HG03442 (cell line): ENCODE results near the gene ETFRF1.

ENCODE experiments used
- ATAC-seq: cut with Tn5 transposase; IDR thresholded peaks from one replicate; pipeline ENCODE4 v1.9.1; 2021; ENCODE audit warnings: mild to moderate bottlenecking, moderate library complexity; ENCODE audit not compliant: unreplicated experiment

ETFRF1 gene

DNA sequence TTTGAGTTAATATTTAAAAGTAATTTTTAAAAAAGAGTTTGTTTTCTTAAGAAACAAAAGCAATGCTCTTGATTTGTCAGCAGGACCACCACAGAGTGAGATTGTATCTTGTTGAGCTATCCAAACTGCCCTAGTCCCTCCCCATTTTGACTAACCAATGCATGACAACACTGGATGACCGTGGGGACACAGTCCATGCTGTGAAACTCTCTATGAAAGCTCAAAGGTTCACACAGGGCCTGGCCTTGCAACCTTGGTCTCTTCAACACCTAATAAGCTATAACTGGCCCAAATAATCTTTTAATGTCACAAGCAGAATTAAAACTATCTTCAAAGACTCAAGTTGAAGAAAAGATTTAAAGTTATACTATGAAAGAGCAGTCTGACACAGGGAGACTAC lies 13.5 kb downstream of the ETFRF1 start:
- ATAC-seq = no peak

DNA sequence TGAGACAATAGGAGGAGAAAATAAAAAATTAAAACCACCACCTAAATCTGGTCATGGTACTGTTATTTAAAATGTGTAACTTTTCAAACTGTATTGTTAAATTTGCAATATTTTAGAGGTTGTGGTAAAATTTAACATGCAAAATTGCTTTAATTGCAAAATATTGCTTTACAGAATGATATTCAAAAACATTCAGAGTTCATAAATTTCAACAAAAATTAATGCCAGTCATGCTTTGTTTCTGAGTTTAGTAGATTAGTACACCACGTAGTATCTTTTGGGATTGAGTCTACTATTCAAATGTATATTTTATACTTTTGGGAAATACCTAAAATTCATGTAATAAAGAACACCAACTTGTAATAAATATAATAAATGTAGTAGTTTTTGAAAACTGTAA lies 18.3 kb downstream of the ETFRF1 start:
- no peak for ATAC-seq

DNA sequence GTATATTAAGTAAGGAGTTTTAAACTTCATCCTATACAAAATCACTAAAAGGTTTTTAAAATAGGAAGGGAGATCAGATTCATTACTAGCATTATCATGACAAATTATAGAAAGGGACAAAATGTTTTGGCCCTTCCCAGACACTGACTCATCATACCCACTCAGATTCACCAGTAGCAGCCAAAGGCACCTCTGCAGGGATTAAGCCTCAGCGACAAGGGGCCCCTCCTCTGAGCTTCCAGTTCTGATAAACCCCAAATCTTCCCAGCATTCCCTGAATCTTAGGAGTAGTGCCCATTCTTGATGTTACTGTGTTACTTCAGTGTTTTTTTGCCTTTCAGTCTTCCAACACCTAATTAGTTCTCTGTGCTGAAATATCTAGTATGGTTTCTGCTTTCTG lies 41.2 kb downstream of the ETFRF1 start:
- no peak for ATAC-seq

DNA sequence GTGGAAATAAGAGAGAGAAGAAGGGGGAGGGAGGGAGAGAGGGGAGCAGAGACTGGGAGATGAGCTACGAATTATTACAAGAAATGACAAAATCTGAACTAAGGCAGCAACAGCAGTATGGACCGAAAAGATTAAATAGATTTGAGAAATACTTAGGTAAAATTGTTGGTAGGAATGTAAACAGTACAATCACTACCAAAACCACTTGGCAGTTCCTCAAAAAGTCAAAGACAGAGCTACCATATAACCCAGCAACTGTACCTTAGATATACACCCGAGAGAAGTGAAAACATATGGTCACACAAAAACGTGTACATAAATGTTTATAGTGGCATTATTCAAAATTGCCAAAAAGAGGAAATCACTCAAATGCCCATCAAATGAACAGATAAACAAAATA lies 41.6 kb downstream of the ETFRF1 start:
- no peak for ATAC-seq

DNA sequence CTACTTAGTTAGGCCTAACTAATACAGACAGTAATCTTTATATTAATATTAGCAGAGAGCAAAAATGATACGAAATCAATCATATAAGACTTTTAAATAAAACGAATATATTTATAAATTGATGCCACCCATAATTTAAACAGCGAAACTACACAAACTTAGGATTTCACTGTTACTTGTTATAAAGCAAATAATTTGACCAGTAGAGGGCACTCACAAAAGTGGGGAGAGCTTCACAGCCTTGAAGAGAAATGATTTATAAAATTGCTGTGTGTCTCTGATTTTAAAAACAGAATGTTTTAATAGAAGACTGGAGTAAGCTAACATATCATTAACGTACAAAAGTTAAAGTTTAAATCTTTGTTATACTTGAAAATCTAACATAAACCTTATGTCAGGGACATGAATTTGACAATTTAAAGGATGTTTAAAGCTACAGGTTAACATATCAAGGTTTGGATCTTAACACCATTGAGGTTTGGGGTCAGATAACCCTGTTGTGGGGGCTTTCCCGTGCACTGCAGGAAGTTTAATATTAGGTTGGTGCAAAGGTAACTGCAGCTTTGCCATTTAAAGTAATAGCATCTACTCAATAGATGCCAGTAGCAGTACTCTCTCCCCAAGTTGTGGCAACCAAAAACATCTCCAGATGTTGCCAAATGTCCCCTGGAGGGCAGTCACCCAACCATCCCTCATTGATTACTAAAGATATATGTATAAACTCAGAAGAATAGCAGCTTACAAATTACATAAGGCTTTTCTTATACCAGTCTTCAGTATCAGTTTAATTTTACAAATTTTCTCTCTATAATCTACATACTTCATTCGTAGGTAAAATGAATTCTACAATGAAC lies 46.4 kb downstream of the ETFRF1 start:
- no peak for ATAC-seq

DNA sequence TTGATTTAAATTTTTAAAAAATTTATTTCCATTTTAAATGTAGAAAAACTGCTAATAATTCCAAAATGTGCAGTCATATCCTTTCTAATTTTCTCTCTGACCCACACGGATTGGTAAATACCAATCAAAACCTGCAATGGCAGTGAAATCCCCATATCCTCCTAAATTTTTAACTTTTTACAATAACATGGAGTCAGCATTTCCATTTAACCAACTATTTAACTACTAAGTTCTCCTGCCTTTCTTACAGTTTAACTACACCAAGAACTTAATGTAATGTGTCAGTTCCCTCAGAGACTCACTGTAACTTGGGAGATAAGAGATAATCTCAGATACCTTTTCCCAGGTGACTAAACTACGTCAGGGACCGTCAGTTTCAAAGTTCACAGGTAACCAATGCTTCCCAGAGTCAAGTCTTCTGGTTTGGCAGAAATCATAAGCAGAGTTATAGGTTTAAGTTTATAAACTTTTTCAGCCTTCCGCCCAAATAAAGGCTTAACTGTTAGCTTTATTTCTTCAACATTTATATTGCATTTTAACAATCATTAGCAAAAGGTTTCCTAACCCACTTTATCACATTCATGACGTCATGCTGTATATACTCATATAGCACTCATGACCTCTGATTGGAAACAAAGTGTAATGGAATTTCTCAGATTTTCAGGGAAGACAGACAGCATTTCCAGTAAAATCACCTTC lies 48.1 kb downstream of the ETFRF1 start:
- ATAC-seq = no peak

DNA sequence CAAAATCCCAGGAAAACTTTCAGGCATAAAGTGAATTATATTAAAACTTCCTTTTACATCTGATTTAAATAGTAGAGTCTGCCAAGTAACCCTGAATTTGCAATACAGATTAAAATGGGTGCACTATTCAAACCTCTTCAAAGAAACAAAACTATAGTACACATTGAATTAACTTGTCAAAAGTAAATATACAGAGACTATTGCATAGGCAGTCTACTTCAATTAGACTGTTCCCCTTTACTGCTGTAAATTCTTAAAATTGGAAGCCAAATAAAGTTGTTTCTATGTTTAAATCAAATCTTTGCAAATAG lies 48.6 kb downstream of the ETFRF1 start:
- no peak for ATAC-seq

DNA sequence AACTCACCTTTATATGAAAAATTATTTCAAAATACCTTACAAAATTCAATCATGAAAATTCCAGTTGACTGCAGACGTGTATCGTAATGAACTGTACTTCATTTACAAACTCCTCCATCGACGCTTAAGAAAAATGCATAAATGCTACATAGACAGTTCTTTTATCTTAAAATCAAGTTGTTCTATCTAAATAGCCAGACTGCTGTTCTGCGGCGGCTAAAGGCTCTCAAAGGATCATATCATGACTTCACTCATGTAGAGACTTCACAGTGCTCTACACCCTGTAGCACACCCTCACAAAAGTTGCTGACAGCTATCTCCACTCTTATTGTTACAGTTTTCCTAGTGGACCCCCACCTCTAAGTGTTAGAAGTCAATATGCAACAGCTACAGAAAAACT lies 50.5 kb downstream of the ETFRF1 start:
- ATAC-seq = no peak

DNA sequence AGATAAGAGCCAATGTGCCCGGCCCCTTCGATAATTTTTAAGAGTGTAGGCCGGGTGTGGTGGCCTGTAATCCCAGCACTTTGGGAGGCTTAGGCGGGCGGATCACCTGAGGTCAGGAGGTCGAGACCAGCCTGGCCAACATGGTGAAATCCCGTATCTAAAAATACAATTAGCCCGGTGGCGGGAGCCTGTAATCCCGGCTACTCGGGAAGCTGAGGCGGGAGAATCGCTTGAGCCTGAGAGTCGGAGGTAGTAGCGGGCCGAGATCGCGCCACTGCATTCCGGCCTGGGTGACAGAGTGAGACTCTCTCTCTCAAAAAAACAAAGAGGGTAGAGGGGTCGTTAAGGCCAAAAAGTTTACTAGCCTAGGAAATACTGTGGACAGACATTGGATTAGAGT lies 53.1 kb downstream of the ETFRF1 start:
- no peak for ATAC-seq

DNA sequence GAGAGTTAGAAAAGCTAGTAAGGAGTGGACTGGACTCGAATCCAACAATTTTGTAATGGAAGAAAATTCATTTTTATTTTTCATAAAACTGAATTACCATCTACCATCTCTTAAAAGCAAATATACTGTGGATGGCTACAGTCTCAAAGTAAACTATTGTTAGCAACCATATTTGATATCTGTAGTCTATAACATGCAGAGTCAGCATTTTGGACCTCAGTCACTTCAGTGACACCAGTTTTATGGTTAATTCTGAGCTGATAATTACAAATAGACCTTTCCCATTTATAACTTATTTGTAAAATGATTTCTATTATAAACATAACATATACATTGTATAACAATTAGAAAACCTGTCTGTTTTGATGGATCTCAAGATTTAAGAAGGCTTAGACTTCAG lies 53.7 kb downstream of the ETFRF1 start:
- no peak for ATAC-seq

DNA sequence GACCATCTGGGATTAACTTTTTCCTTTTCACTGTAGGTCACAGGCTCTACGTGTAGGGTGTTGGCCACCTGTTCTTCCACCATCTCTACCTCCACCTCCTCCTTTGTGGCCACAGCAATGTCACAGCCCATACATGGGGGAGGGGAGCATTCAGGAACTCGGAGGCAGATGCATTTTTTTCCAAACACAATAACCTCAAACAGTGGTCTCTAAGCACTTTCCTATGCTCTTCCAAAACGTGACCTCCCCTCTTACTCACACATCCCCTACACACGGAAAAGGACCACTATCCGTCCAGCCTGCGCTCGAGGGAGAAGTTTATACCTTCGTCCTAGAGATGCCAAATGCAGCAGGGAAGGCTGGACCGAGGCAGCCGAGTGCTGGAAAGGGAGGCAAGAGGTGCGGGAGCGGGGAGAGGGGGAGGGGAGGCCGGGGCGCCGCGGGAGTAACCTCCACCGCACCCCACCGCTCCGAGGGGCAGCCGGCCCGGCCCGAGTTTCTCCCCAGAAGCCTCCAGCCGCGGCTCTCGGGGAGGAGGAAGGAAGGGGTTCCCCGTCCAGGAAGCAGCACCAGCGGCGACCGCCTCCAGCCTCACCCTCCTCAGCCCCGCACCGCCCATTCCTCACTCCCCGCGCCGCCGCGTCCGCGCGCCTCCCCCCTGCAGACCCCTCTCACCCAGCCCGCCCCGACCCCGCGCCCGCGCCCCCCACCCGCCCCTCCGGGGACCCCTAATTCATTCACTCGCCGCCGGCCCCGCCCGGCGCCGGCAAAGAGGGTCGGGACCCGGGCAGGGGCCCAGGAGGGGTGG lies 55.1 kb downstream of the ETFRF1 start:
- peak; percentile 30 for ATAC-seq

DNA sequence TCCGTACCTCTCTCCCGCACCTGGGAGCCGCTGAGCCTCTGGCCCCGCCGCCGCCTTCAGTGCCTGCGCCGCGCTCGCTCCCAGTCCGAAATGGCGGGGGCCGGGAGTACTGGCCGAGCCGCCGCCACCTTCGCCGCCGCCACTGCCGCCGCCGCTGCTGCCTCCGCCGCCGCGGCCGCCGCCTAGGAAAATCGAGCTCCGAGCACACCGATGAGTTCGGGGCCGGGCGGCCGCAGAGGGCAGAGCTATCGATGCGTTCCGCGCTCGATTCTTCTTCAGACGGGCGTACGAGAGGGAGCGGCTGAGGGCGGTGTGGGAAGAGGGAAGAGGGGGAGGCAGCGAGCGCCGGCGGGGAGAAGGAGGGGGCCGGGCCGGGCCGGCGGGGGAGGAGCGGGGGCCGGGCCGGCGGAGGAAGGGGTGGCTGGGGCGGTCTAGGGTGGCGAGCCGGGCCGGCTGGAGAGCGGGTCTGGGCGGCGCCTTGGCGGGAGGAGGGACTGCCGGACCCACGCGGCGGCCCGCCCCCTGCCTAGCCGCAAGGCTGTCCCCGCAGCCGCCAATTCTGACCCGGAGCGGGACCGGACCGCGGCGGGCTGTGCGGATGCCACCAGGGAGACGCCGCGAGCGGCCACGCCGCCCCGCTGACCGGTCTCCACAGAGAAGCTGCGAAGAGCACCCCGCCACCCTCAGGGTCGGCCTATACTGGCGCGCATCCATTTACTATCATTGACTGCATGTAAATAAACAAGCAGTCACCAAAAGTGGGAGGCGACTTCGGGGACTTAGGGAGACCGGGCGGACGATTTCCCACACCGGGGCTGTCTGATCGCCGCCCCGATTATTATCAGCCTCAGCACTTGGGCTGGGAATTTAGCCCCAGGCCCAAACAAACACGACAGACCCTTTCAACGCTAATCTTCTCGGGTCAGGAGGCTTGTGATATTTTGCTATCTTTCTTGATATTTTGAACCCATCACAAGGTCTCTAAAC lies 56.0 kb downstream of the ETFRF1 start, which contains the start of gene KRAS:
Gene KRAS (minus strand): TSS at position 186 of the 987 bp plus-strand sequence.
- ATAC-seq = peak; percentile 83

DNA sequence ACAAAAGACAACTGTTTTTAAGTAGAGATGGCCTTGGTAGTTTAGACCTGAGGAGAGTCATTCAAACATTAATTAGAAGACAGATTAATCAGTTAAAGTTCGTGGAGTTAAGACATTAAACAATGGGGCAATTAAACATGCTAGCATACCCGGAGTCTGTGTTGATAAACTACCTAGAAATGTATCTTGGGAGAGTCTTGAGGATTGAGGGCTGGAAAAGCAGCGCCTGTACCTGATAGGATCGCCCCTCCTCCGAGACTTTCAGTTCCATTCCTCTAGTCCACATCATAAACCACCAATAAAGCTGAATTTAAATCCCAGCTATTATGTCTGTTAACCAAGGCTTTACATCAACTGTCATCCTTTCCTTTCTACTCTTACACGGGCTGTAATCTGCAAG lies 56.7 kb downstream of the ETFRF1 start:
- ATAC-seq = no peak

DNA sequence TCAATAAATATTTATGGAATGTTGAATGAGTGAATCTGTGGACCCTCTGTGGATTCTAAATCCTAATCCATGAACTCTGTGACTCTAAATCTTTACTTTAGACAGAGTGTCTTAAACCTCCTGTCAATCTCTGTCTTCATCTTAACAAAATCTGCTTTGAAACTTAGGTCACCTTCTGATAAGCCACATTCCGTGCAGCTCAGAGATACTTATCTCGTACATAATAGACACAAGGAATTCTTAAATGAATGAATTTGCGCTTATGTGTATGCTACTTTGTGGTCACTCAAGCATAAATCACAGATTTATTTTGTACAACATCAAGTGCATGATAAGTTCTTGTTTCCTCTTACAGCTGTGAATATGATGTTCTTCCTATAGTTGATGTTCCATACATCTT lies 57.9 kb downstream of the ETFRF1 start:
- no peak for ATAC-seq

DNA sequence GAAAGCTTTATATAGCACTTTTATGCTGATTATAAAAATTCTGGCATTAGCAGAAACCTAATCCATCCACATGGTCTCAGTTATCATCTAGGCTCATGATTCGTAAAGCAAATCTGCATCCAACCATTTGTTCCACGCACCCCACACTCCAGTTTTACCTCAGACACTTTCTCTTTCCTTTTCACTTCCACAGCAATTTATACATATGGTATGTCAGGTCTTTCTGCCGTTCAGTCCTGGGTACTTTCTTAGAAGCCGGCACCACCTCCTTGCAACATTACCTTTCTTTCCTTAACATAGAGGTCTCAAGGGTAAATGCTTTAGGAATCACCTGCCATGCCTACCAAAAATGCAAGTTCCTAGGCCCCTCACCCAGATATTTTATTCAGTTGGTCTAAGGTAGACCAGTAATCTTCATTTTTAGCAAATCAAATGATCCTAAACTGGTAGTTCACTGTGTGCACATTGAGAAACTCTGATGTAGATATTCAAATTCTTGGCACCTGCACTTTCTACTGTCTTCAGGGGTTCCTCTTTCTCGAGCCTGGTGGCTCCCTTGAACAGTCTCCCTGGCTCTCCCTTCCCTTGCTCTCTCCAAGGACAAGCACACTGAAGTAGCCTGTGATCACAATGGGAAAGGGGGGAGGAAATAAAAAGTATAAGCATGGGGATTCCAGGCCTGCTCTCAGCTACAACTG lies 58.5 kb downstream of the ETFRF1 start:
- no peak for ATAC-seq

DNA sequence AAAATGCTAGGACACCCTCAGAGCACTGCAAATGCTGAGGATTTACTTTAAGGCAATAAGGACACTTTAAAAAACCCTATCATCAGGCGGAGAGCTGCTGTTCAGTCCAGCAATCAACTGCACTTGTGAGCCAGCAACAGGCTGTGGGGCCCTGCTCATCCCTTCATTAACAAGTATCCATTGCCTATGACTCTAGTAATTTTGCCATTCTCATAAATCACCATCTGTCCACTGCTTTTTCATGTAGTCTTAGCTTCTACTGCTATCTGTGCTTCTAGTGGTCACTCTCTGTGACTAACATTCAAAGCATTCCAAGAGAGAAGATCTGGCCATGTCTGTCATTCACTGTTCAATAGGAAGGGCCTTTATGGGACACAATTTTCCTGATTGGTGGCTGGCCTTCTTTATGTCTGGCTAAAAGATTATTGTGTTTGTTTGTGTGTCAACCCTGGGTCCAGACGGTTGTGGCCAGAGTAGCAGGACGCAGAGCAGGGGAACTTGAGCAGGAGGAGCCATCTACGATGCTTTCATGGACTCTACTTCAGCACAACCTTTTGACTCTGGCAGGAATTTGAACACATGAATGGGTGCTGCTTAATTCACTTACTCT lies 59.3 kb downstream of the ETFRF1 start:
- no peak for ATAC-seq
